DOHH2 (cell line): ENCODE data around the gene IGSF6.

Experiments
- EZH2phosphoT487 ChIP-seq: fragments of 200-600 bp; sonication (generic); IDR thresholded peaks from 2 replicates; pipeline ENCODE4 v1.6.1; 2017; ENCODE audit warnings: borderline replicate concordance, mild to moderate bottlenecking, antibody characterized with exemption, low read length, moderate library complexity, mixed read lengths
- TF ChIP-seq, protein P1 (sequence below): fragments of 200-600 bp; sonication (generic); IDR thresholded peaks from one replicate; pipeline ENCODE4 v1.5.1; 2014; ENCODE audit warnings: antibody characterized with exemption, mild to moderate bottlenecking, low read depth, low read length; ENCODE audit not compliant: poor library complexity, severe bottlenecking

DNA sequence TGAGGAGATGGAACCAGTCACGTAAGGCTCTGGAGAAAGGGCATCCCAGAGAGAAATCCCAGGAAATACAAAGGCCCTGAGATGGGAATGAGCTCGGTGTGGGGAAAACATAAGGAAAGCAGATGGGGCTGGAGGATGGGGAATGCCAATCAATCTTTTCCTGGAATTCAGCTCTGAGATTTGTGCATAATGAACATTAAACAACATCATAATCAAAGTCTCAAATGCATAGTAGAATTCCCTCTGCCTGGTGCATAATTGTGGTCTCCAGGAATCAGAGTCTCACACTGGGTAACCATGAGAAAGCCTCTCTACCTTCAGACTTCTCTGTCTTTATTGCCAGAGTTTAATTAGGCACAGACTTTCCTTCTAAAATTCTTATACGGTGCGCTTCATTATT lies 42.2 kb upstream of the IGSF6 start:
- TF ChIP-seq, protein P1, sequence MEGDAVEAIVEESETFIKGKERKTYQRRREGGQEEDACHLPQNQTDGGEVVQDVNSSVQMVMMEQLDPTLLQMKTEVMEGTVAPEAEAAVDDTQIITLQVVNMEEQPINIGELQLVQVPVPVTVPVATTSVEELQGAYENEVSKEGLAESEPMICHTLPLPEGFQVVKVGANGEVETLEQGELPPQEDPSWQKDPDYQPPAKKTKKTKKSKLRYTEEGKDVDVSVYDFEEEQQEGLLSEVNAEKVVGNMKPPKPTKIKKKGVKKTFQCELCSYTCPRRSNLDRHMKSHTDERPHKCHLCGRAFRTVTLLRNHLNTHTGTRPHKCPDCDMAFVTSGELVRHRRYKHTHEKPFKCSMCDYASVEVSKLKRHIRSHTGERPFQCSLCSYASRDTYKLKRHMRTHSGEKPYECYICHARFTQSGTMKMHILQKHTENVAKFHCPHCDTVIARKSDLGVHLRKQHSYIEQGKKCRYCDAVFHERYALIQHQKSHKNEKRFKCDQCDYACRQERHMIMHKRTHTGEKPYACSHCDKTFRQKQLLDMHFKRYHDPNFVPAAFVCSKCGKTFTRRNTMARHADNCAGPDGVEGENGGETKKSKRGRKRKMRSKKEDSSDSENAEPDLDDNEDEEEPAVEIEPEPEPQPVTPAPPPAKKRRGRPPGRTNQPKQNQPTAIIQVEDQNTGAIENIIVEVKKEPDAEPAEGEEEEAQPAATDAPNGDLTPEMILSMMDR, result no peak
- no peak for TF ChIP-seq EZH2phosphoT487
